Stimulated activated CD8-positive, alpha-beta memory T cell treated with anti-CD3 and anti-CD28 coated beads, Interleukin-15, amount 100 ng/mL, for 1 hour (primary cell): ENCODE measurements around the gene EVA1C.
A peak's percentile ranks its signal among the peaks of the same experiment; 100 is the strongest.
"Not testable (repeated sequence)": the region's sequence is repeated elsewhere in the genome, so short reads cannot be mapped to it uniquely, and the experiment has no call there.

Experiments used
- DNase-seq: peaks from one replicate; pipeline ENCODE4 v3.0.0-alpha.2; 2020; ENCODE audit warnings: low read depth

Gene EVA1C

GRCh38 chr21:32530809-32531208 is 118.3 kb downstream of the EVA1C start:
- DNase-seq, result not testable (repeated sequence)

DNA sequence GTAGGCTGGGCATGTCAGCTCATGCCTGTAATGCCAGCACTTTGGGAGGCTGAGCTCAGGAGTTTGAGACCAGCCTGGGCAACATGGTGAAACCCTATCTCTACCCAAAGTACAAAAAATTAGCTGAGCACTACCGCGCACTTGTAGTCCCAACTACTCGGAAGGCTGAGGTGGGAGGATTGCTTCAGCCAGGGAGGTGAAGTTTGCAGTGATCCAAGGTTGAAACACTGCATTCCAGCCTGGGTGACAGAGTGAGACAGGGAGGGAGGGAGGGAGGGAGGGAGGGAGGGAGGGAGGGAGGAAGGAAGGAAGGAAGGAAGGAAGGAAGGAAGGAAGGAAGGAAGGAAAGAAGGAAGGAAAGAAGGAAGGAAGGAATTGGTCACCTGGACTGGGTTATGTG is 119.1 kb downstream of the EVA1C start:
- DNase-seq, result not testable (repeated sequence)

DNA sequence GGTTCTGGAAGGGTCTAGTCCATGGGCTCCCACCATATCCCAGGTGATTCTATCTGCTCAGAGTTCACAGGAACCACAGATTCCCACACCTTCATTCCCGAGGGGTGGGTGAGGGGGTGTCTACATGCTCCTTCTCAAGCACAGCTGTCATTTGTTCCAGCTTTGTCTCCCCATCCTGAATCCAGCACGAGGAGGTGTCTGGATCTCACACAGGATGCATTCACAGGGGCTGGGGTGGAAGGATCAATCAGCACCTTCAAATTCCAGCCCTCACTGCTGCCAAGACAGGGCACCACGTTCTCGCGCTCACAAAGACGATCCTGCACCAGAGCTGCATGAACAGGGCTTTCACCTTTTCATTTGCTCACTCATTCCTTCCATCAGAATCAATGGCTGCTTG is 120.1 kb downstream of the EVA1C start:
- no peak for DNase-seq

DNA sequence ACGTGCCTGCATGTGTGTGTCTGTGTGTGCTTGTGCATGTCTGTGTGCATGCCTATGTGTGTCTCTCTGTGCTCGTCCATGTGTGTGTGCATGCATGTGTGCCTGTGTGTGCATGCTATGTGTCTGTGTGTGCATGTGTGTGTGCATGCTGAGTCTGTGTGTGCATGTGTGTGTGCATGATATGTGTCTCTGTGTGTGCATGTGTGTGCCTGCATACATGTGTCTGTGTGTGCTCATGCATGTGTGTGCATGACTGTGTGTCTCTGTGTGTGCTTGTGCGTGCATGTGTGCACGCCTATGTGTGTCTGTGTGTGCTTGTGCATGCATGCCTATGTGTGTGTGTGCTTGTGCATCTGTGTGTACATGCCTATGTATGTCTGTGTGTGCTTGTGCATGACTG is 120.5 kb downstream of the EVA1C start:
- no peak for DNase-seq

DNA sequence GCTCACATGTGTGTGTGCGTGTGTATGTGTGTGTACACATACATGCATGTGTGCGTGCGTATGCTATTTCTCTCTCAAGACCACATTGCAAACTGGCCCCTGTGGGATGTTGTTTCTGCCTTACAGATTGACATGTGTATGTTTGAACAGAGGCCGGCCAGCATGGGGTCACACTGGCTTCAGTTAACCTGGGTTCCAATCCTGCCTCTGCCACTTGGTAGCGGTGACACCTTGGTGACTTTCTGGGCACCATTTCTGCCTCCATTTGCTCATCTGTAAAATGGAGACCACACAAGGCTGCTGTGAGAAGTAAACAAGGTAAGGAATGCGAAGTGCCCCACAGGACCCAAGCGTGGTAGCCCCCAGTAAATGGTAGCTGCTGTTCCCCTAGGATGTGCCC is 121.1 kb downstream of the EVA1C start:
- no peak for DNase-seq

- no peak for DNase-seq
Observed at GRCh38 chr21:32534113-32534512, 121.6 kb downstream of the EVA1C start.

GRCh38 chr21:32535612-32536011 is 123.1 kb downstream of the EVA1C start:
- DNase-seq, result no peak

- DNase-seq, result no peak
Observed at GRCh38 chr21:32537569-32537881, 125.0 kb downstream of the EVA1C start.

- peak; percentile 7 for DNase-seq
Observed at GRCh38 chr21:32538147-32538792, 125.8 kb downstream of the EVA1C start.

DNA sequence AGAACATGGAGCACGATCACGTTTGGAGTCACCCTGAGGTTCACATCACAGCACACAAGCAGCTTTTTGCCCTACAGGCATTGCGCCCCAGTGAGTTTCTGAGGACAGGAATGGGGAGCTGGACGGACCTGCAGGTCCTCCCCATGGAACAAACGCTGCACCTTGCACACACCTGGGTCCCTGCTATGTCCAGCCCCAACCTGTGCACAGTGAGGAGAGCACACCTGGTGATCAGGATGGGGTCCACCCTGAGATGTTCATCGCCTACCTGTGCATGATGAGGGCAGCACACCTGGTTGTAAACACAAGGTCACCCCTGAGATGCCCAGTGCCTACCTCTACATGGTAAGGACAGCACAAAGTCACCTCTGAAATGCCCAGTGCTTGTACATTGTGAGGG is 126.9 kb downstream of the EVA1C start:
- no peak for DNase-seq

- DNase-seq, result not testable (repeated sequence)
Observed at GRCh38 chr21:32543056-32543455, 130.6 kb downstream of the EVA1C start.

DNA sequence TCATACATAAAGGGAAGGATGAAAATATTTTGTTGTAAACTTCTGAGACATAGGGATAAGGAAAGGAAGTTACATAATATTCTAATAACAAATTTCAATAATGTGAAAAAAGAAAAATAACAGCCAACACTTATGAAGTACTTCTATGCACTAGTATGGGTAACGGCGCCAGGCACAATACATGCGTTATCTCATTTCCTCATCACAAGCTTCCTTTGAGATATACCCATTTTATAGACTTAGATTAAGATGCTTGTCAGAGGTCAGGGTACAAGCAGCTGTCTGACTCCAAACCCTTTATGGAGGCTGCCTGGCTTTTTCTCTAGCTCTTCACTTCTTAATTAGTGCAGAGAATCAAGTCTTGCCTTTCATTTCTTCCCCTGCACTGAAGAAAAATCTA is 131.5 kb downstream of the EVA1C start:
- no peak for DNase-seq

DNA sequence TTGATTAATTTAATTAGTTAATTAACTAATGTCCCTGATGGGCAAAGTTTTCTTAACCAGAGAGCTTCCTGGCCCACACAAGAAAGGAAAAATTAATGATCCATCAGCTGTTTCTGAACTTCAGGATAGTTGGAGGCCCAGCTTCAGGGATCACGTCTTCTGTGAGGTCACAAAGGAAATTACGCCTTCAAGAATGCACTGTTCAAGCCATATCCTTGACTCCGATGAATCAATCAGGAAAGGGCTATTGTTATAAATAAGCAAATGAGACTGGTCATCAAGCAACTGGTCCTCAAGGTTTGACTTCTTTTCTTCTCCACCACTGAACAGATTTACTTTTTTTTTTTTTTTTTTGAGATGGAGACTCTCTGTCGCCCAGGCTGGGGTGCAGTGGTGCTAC is 132.2 kb downstream of the EVA1C start:
- DNase-seq, result no peak

GRCh38 chr21:32545948-32546441 is 133.5 kb downstream of the EVA1C start:
- no peak for DNase-seq

GRCh38 chr21:32547018-32547417 is 134.5 kb downstream of the EVA1C start:
- no peak for DNase-seq

- DNase-seq, result no peak
Observed at GRCh38 chr21:32548978-32549377, 136.5 kb downstream of the EVA1C start.

DNA sequence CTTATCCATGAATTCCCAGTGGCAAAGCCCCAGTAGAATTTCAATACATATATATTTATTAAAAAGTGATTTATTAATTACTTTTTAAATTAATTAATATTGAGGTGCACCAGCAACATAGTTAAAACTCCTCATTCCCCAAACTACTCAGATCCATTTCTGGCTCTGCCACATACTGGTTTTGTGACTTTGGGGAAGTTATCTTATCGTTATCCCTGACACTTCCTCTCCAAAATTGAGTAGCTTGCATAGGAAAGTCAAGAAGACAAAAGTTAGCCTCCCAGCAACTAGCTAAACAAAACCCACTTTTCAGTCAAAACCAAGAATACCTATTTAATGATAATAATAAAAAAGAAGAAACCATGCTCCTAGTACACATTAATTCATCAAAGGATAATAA is 136.9 kb downstream of the EVA1C start:
- no peak for DNase-seq

GRCh38 chr21:32549886-32550285 is 137.4 kb downstream of the EVA1C start:
- no peak for DNase-seq

DNA sequence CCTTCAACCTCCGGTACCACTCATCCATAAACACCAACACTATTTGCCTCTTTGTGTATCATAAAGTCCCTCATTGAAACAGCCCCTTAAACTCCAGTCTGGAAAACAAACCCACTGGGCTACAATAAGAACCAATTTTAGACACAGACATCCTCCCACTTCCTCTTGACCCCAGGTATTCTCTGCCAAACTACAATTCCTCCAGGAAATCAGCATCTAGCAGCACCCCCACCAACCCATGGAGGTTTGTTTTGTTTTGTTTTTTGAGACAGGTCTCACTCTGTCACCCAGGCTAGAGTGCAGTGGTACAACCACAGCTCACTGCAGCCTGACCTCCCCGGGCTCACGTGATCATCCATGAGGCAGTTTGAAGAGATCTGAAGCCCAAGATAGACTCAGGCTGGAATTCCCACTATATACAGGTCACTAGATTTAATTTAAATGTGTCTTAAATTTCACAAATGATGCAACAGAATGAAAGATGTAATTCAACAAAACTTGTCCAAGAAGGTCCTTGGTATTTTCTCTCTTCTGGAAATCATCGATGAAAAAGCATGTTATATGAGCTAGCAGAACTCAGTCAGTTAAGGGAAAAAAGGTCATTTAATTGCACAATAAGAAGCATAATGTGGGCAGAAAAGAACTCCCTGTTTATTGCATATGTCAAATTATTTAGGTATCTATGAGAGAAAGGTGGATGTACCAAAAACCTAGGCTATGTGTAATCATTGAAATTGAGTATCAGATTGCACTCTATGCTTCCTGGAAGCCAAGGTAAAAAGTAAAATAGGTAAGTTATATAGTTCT is 142.5 kb downstream of the EVA1C start:
- no peak for DNase-seq

GRCh38 chr21:32558106-32558505 is 145.6 kb downstream of the EVA1C start:
- DNase-seq, result no peak

DNA sequence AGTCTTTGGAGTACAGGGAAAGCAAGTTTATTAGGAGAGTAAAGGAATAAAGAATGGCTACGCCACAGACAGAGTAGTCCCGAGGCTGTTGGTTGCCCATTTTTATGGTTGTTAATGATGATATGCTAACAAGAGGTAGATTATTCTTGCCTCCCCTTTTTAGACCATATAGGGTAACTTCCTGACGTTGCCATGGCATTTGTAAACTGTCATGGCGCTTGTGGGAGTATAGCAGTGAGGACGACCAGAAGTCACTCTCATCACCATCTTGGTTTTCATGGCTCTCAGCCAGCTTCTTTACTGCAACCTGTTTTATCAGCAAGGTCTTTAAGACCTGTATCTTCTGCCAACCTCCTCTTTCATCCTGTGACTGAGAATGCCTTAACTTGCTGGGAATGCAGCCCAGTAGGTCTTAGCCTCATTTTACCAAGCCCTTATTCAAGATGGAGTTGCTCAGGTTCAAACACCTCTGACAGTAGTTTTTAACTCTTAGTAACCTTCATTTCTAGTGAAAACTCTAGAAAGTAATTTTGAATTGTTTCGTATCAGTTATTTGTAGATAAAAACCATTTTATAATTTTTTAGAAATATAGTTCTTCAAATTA is 146.6 kb downstream of the EVA1C start:
- DNase-seq, result no peak

DNA sequence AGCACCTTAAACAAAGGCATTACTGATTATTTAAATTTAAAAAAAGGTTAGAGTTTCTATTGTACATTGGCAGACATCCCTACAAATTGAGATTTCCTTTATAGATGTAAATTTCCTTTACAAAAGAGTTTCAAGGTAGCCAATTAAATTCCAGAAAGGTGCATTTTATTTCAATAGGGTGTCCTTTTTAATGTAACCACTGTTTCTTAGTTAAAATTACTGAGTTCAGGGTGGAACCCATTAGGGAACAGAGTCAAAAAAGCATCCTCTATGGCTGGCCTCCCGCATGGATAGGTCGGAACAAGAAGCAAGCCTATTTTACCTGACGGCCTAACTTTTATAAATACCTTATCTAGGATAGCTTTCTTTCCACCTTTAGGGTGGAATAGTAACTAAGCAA is 148.4 kb downstream of the EVA1C start:
- no peak for DNase-seq

DNA sequence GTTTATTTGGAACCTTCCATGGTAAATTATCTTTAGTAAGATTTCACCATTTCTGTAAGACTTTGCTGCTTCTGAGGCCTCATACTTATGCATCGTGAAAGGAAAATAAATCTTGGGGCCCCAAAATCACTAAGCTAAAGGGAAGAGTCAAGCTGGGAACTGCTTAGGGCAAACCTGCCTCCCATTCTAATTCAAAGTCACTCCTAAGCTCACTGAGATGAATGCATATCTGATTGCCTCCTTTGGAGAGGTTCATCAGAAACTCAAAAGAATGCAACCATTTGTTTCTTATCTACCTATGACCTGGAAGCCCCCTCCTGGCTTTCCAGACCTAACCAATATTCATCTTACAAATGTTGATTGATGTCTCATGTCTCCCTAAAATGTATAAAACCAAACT is 149.0 kb downstream of the EVA1C start:
- not testable (repeated sequence) for DNase-seq
